CD1c-positive myeloid dendritic cell (primary cell): Measurements from ENCODE around the gene DYNLT3.

ENCODE experiments used
- DNase-seq: peaks from one replicate; pipeline ENCODE4 v3.0.0-alpha.2; 2016; ENCODE audit errors: extremely low spot score

The DYNLT3 gene, protein sequence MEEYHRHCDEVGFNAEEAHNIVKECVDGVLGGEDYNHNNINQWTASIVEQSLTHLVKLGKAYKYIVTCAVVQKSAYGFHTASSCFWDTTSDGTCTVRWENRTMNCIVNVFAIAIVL

DNA sequence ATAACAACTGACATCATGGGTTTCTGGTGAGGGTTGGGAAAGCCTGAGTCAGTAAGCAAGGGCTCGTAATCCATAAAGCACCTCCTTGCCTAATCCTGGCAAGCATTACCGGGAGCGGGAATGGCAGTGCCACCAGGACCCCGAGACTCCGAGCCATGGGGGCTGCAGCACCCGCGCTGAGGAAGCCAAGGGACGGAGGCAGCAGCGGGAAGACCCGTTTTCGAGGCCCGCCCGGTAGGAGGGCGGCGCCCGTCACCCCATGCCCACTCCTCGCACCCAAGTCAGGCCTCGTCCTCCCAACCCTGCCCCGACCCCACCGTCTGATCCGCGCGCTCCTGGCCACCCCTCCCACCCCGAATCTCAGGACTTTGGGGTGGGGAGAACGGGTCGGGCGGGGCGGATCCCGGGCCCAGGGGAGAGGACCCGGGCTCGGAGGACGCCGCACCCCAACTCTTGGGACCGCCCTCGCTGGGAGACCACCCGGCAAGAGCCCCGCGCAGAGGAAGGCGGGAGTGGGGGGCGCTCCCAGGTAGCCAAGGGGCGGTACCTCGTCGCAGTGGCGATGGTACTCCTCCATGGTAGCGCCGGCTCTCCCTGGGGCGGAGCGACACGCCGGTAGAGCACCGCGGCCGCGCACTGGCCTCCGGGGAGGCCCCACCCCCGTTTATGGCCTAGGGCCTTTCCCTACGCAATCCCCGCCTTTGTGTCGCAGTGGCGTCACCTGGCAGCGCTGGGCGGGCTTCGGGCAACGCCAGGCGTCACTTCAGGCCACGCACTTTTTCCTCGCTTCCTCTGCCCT is at the start of gene DYNLT3:
Gene DYNLT3, minus strand, starts transcription at position 638 of the 799 bp plus-strand sequence. Its CDS starts 61 bp downstream, at position 577.
- peak; percentile 79 for DNase-seq

DNA sequence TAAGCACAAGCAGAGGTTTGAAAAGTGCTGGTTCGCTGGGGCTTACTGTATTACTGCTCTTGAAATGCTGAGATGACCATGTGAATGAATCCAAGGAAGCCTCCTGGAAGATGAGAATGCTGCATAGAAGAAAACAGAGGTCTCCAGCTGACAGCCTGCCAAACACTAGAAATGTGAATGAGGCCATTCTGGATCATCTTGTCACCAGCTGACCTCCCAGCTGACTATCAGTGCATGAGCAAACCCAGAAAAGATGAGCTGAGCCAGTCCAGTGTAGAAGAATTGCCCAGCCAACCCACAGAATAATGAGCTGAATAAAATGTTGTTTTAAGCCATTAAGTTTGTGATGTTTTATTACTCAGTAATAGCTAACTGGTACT is 49.1 kb upstream of the DYNLT3 start:
- no peak for DNase-seq

DNA sequence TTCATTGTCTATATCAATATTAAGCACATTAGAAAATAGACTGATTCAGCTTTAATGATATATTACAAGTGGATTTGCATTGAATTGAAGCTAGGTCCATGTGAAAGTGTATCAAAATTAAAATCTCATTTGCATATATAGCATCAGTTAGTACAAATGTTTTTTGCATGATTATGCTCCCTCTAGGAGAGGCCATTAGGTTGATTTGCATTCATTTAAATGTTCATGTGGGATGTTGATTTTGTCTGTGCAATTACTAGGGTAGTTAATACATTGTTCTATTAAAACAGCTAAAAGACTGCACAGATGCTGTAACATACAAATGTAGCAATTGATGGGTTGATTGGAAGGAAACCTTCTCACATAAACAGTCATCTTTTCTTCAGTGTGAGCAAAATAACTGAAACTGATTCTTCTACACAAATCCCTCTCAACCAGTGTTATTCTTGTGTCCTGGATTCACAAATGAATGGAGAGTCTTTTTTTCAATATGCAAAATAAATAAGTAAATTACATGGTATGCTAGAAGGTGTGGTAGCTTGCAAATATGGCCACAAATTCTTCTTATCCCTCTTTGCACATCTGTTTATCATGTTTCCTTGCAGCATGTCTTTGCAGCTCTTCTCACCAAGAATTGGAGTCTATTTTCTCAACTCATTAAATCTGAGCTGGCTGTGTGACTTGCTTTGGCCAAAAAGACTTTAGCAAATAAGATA is 48.6 kb upstream of the DYNLT3 start:
- DNase-seq = no peak

- no peak for DNase-seq
Observed at GRCh38 chrX:37894725-37895124, 47.4 kb upstream of the DYNLT3 start.

DNA sequence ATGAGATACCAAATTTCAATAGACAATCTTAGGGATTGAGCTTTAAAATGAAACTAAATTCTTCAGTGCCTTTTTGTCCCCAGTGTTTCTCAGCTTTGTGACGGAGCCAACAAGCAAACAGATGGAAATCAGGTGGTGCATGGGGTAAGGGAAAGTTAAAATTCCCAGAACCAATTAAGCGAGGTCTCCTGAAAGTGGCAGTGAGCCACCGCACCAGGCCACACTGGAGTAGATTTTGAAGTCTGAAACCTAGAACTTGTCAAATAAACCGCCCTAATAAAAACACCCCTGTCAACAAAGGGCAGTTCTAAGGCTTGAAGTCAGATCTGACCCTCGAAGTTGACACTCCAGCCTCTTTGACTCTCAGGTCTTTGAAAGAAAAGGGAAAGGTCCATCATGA is 40.6 kb upstream of the DYNLT3 start:
- no peak for DNase-seq

GRCh38 chrX:37887347-37887746 is 40.0 kb upstream of the DYNLT3 start:
- DNase-seq = no peak

- DNase-seq = no peak
Observed at GRCh38 chrX:37883196-37883595, 35.8 kb upstream of the DYNLT3 start.

GRCh38 chrX:37879692-37880091 is 32.3 kb upstream of the DYNLT3 start:
- DNase-seq = no peak

DNA sequence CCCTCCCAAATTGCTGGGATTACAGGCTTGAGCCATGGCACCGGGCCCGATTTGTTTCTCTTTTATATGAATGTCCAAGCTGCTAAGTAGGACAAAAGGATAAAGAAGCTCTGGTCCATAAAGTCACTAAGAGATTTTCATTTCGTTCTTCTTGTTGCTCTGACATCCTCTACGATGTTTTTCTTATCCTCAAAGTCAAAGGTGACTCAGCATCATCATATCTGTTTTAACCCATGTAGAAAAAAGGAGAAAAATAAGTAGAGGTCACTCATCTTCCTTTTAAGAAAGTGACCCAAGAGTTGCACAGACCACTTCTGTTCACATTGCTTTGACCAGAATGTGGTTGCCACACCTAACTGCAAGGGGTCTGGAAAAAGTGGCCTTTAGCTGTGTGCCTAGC is 29.3 kb upstream of the DYNLT3 start:
- DNase-seq = no peak

- DNase-seq = no peak
Observed at GRCh38 chrX:37875675-37876074, 28.3 kb upstream of the DYNLT3 start.

GRCh38 chrX:37873220-37873619 is 25.8 kb upstream of the DYNLT3 start:
- DNase-seq = no peak

DNA sequence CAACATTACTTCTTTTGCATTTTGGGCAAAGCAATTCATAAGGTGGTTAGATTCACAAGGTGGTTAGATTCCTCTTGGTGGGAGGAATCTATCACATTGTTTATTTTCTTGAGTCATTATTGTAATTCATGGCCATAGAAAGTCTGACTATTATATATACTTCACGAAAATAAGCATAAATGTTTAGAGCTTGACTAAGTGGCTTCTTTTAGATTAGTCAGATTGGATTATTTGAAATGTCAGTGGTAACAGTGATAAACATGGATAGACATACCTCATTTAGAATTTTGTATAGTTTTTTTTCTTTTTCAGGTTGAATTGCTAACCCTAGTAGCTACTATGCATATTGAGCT is 24.9 kb upstream of the DYNLT3 start:
- DNase-seq = no peak

DNA sequence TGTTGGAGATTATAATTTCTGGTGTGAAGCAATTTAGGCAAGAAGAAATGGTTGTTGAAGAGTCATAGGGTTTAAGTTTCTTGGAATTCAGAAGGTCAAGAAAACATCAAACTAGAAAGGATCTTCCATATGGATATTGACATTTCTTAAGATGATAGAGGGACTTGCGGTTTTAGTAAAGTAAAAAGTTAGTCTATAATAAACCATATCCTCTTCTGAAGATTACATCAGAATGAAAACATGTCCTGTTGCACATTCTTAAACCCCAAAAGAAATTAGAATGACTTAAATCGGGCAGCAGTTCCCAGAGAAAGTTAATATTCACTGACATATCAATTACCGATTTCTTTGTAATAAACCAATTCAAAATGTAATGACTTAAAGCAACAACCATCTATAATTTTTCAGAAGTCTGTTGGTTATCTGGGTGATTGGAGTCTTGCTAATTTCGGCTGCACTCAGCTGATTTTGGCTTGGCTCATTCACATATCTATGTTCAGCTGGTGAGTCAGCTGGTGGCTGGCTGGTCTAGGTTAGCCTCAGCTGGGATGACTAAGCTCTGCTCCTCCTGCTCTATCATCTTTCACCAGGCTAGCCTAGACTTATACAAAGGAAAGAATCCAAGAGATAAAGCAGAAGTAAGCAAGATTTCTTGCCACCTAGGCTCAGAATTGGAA is 24.4 kb upstream of the DYNLT3 start:
- no peak for DNase-seq

GRCh38 chrX:37867536-37868153 is 20.3 kb upstream of the DYNLT3 start:
- DNase-seq = no peak

DNA sequence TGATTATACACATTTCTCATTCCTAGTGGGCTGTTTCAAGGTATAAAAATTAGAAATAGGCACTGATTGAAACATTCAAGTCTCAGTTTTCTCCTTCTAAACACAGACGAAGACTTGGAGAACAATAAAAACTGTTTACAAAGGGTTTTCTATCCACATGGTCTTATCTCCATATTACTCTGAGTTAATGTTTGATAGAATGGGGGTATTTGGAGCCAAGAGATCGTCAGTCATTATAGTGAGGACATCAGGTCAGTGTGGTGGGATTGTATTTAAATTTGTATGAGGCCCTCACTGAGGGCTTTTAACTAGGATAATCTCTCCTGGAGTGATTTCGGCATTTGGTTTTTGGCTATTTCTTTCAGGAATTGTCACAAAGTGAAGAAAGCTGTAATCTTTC is 16.4 kb upstream of the DYNLT3 start:
- no peak for DNase-seq

DNA sequence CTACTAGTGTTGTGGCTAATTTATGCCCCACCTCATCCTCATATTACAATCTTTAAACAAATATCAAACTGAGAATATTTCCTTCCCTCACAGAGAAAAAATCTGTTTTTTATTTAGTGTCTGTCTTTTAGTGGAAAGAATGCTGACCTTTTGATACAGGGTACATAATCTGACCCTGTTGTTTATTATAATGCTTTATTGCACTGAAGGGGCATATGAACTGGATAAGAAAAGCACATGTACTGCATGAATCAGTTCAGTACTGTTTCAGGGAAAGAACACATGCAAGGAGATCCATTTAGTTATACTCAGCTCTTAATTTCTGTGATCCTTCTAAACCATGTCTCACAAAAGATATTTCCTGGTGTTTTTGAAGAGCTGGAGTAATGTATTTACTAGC is 15.5 kb upstream of the DYNLT3 start:
- no peak for DNase-seq

GRCh38 chrX:37860721-37861120 is 13.3 kb upstream of the DYNLT3 start:
- no peak for DNase-seq

- no peak for DNase-seq
Observed at GRCh38 chrX:37854748-37855147, 7.4 kb upstream of the DYNLT3 start.

- DNase-seq = no peak
Observed at GRCh38 chrX:37854148-37854547, 6.8 kb upstream of the DYNLT3 start.

- no peak for DNase-seq
Observed at GRCh38 chrX:37847733-37848197, 394 bp upstream of the DYNLT3 start.

GRCh38 chrX:37846558-37846933 is 825 bp downstream of the DYNLT3 start:
- DNase-seq = no peak

DNA sequence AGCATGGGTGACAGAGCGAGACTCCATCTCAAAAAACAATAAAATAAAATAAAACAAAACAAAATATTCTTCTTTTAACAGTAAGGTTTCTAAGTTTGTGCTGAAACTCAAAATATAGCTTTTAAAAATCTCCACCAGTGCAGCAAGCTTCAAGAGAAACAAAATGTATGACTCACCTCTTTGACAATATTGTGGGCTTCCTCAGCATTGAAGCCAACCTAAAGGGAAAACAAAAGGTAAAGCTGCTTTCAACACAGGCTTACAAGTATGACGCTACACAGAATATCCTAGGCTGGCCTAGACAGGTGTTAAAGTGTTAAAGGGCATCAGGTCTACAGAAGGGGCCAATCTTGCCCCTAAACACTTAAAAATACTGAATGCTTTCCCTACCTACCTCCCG is 1.2 kb downstream of the DYNLT3 start:
- no peak for DNase-seq
